HepG2 (cell line): ENCODE results near the gene ZNF783. TPM values are rescaled to one million over a fixed set of nuclear protein-coding genes. Genes with fewer than 3 reads are reported as not detected.

Experiments used
- ARHGAP35 ChIP-seq: sonication (generic); formaldehyde crosslinking; IDR thresholded peaks from 2 replicates; pipeline ENCODE4 v1.9.0; 2022; ENCODE audit warnings: mild to moderate bottlenecking, inconsistent platforms, moderate library complexity, missing genetic modification reagents, borderline replicate concordance
- CBFB ChIP-seq: sonication (generic); formaldehyde crosslinking; IDR thresholded peaks from 2 replicates; pipeline ENCODE4 v1.4.0; 2020; ENCODE audit warnings: missing genetic modification reagents
- RXRA ChIP-seq: sonication (generic); formaldehyde crosslinking; IDR thresholded peaks from 2 replicates; pipeline ENCODE4 v1.5.1; 2020; ENCODE audit warnings: missing genetic modification reagents
- ZNF136 ChIP-seq: sonication (generic); formaldehyde crosslinking; IDR thresholded peaks from 2 replicates; pipeline ENCODE4 v1.8.1; 2022; ENCODE audit warnings: low read depth, mild to moderate bottlenecking, moderate library complexity, missing genetic modification reagents
- ZNF382 ChIP-seq: sonication (generic); formaldehyde crosslinking; IDR thresholded peaks from 2 replicates; pipeline ENCODE4 v1.5.0; 2020; ENCODE audit warnings: missing genetic modification reagents, mild to moderate bottlenecking, borderline replicate concordance
- ZNF660 ChIP-seq: sonication (generic); formaldehyde crosslinking; IDR thresholded peaks from 2 replicates; pipeline ENCODE4 v1.5.1; 2020; ENCODE audit warnings: mild to moderate bottlenecking, low read depth, missing genetic modification reagents, borderline replicate concordance
- ZNF670 ChIP-seq: sonication (generic); formaldehyde crosslinking; IDR thresholded peaks from 2 replicates; pipeline ENCODE4 v1.8.0; 2022; ENCODE audit warnings: mild to moderate bottlenecking, missing genetic modification reagents, borderline replicate concordance
- ZSCAN22 ChIP-seq: sonication (generic); formaldehyde crosslinking; IDR thresholded peaks from 2 replicates; pipeline ENCODE4 v1.4.0; 2020; ENCODE audit warnings: mild to moderate bottlenecking, missing genetic modification reagents
- polyA plus RNA-seq, 8 experiments: library from polyadenylated mRNA; depleted of rRNA in 3 of 8; stranded (reverse) in 7 of 8; unstranded in 1 of 8; fragments of >200 nt; fragmentation: Illumina TruSeq in 4 of 8; extraction: Trizol in 4 of 8; gene quantifications; 2 replicates each; pipeline versions ENCODE4 v1.2.1 to v1.2.3, GENCODE V29; 2011 to 2016; ENCODE audit warnings: low read depth in 4 of 8, missing spikeins in 1 of 8, mixed read lengths in 1 of 8; ENCODE audit not compliant: insufficient read depth in 1 of 8
- total RNA-seq, 5 experiments: library from RNA; depleted of rRNA; stranded (reverse); fragments of >200 nt; fragmentation: Illumina TruSeq; extraction: Trizol; gene quantifications; 2 replicates each; pipeline ENCODE4 v1.2.3, GENCODE V29; 2016; ENCODE audit warnings: low read depth in 1 of 5
- TF ChIP-seq, protein P1 (sequence below): sonication (generic); formaldehyde crosslinking; IDR thresholded peaks from 2 replicates; pipeline ENCODE4 v1.8.1; 2022; ENCODE audit warnings: low read depth, mild to moderate bottlenecking, missing genetic modification reagents
- TF ChIP-seq, protein P2 (sequence below): sonication (generic); formaldehyde crosslinking; IDR thresholded peaks from 2 replicates; pipeline ENCODE4 v1.5.0; 2020; ENCODE audit warnings: mild to moderate bottlenecking, missing genetic modification reagents, borderline replicate concordance
- TF ChIP-seq, protein P3 (sequence below): sonication (generic); formaldehyde crosslinking; IDR thresholded peaks from 2 replicates; pipeline ENCODE4 v1.8.1; 2023; ENCODE audit warnings: mild to moderate bottlenecking, missing genetic modification reagents
- TF ChIP-seq, protein P4 (sequence below): sonication (generic); formaldehyde crosslinking; conservative IDR thresholded peaks from 2 replicates; pipeline ENCODE4 v1.4.0; 2020; ENCODE audit warnings: mild to moderate bottlenecking, missing genetic modification reagents, moderate library complexity

Gene ZNF783
- total and polyA plus RNA-seq, 2 of the 13 experiments (the other 11 are each of a cell fraction or from before 2014, with no cell fraction given), result 4.1 to 5.2 TPM

DNA sequence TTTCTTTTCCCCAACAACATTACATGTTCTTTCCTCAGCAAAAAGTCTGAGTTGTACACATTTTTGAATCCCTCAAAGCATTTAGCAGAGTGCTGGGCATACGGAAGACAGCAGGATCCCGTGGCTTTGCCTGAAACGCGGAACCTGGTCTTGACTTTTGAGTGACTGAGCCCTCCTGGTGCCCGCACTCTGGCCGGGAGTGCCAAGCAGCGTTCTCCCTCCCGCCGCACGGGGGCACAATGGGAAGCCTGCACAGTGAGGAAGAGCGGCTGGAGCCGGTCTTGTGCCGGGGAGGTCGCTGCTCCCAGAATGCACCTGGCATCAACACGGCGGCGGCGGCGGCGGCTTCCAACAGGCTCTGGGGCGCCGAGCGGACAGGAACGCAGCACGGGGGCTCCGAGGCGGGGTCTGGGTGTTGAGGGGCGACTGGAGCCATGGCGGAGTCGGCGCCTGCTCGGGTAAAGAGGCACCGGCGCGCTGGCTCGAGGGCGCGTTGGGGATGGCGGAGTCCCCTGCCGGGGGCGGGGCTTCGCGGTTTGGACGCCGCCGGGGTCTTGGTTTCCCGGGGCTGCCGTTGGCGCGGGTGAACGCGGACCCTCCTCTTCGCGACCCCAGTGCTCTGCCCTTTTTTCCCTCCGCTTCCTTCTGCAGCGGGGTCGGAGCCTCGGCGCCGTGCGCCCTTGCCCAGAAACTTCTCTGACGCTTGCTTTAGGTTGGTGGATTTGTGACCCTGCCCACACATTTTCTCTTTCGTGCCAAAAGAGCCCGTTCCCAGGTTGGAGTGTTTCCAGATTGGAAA, 22.5 kb upstream of the ZNF783 start, which contains the start of gene ZNF212 (continued):
- TF ChIP-seq ZSCAN22 (CRISPR knock-in tag) (no peak), ARHGAP35 (CRISPR knock-in tag) (peak; percentile 71; the same call in 1 of the 2 replicates), ZNF382 (no peak), ZNF660 (CRISPR knock-in tag) (no peak), ZNF670 (CRISPR knock-in tag) (peak; percentile 91; the same call in 1 of the 2 replicates), ZNF136 (CRISPR knock-in tag) (no peak), CBFB (CRISPR knock-in tag) (peak; percentile 89), RXRA (CRISPR knock-in tag) (peak; percentile 79)
- TF ChIP-seq, protein P1, sequence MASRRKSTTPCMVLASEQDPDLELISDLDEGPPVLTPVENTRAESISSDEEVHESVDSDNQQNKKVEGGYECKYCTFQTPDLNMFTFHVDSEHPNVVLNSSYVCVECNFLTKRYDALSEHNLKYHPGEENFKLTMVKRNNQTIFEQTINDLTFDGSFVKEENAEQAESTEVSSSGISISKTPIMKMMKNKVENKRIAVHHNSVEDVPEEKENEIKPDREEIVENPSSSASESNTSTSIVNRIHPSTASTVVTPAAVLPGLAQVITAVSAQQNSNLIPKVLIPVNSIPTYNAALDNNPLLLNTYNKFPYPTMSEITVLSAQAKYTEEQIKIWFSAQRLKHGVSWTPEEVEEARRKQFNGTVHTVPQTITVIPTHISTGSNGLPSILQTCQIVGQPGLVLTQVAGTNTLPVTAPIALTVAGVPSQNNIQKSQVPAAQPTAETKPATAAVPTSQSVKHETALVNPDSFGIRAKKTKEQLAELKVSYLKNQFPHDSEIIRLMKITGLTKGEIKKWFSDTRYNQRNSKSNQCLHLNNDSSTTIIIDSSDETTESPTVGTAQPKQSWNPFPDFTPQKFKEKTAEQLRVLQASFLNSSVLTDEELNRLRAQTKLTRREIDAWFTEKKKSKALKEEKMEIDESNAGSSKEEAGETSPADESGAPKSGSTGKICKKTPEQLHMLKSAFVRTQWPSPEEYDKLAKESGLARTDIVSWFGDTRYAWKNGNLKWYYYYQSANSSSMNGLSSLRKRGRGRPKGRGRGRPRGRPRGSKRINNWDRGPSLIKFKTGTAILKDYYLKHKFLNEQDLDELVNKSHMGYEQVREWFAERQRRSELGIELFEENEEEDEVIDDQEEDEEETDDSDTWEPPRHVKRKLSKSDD (CRISPR knock-in tag), result no peak
- TF ChIP-seq, protein P2, sequence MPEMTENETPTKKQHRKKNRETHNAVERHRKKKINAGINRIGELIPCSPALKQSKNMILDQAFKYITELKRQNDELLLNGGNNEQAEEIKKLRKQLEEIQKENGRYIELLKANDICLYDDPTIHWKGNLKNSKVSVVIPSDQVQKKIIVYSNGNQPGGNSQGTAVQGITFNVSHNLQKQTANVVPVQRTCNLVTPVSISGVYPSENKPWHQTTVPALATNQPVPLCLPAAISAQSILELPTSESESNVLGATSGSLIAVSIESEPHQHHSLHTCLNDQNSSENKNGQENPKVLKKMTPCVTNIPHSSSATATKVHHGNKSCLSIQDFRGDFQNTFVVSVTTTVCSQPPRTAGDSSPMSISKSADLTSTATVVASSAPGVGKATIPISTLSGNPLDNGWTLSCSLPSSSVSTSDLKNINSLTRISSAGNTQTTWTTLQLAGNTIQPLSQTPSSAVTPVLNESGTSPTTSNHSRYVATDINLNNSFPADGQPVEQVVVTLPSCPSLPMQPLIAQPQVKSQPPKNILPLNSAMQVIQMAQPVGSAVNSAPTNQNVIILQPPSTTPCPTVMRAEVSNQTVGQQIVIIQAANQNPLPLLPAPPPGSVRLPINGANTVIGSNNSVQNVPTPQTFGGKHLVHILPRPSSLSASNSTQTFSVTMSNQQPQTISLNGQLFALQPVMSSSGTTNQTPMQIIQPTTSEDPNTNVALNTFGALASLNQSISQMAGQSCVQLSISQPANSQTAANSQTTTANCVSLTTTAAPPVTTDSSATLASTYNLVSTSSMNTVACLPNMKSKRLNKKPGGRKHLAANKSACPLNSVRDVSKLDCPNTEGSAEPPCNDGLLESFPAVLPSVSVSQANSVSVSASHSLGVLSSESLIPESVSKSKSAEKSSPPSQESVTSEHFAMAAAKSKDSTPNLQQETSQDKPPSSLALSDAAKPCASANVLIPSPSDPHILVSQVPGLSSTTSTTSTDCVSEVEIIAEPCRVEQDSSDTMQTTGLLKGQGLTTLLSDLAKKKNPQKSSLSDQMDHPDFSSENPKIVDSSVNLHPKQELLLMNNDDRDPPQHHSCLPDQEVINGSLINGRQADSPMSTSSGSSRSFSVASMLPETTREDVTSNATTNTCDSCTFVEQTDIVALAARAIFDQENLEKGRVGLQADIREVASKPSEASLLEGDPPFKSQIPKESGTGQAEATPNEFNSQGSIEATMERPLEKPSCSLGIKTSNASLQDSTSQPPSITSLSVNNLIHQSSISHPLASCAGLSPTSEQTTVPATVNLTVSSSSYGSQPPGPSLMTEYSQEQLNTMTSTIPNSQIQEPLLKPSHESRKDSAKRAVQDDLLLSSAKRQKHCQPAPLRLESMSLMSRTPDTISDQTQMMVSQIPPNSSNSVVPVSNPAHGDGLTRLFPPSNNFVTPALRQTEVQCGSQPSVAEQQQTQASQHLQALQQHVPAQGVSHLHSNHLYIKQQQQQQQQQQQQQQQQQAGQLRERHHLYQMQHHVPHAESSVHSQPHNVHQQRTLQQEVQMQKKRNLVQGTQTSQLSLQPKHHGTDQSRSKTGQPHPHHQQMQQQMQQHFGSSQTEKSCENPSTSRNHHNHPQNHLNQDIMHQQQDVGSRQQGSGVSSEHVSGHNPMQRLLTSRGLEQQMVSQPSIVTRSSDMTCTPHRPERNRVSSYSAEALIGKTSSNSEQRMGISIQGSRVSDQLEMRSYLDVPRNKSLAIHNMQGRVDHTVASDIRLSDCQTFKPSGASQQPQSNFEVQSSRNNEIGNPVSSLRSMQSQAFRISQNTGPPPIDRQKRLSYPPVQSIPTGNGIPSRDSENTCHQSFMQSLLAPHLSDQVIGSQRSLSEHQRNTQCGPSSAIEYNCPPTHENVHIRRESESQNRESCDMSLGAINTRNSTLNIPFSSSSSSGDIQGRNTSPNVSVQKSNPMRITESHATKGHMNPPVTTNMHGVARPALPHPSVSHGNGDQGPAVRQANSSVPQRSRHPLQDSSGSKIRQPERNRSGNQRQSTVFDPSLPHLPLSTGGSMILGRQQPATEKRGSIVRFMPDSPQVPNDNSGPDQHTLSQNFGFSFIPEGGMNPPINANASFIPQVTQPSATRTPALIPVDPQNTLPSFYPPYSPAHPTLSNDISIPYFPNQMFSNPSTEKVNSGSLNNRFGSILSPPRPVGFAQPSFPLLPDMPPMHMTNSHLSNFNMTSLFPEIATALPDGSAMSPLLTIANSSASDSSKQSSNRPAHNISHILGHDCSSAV (CRISPR knock-in tag), result peak; percentile 87; the same call in 1 of the 2 replicates
- TF ChIP-seq, protein P3, sequence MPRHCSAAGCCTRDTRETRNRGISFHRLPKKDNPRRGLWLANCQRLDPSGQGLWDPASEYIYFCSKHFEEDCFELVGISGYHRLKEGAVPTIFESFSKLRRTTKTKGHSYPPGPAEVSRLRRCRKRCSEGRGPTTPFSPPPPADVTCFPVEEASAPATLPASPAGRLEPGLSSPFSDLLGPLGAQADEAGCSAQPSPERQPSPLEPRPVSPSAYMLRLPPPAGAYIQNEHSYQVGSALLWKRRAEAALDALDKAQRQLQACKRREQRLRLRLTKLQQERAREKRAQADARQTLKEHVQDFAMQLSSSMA (CRISPR knock-in tag), result no peak; the same call in 1 of the 2 replicates
- TF ChIP-seq, protein P4, sequence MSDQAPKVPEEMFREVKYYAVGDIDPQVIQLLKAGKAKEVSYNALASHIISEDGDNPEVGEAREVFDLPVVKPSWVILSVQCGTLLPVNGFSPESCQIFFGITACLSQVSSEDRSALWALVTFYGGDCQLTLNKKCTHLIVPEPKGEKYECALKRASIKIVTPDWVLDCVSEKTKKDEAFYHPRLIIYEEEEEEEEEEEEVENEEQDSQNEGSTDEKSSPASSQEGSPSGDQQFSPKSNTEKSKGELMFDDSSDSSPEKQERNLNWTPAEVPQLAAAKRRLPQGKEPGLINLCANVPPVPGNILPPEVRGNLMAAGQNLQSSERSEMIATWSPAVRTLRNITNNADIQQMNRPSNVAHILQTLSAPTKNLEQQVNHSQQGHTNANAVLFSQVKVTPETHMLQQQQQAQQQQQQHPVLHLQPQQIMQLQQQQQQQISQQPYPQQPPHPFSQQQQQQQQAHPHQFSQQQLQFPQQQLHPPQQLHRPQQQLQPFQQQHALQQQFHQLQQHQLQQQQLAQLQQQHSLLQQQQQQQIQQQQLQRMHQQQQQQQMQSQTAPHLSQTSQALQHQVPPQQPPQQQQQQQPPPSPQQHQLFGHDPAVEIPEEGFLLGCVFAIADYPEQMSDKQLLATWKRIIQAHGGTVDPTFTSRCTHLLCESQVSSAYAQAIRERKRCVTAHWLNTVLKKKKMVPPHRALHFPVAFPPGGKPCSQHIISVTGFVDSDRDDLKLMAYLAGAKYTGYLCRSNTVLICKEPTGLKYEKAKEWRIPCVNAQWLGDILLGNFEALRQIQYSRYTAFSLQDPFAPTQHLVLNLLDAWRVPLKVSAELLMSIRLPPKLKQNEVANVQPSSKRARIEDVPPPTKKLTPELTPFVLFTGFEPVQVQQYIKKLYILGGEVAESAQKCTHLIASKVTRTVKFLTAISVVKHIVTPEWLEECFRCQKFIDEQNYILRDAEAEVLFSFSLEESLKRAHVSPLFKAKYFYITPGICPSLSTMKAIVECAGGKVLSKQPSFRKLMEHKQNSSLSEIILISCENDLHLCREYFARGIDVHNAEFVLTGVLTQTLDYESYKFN, result peak; percentile 39; the same call in 1 of the 2 replicates
